Measurements from ENCODE around the gene MAGEB6.

GRCh38 chrX:26146024-26146423 lies 46.2 kb upstream of the MAGEB6 start:
- TF ChIP-seq RFX5 (IDR thresholded peaks at IDR 0.05; ENCODE audit: low read depth, low read length) (no peak), FOXM1 (IDR thresholded peaks at IDR 0.05; ENCODE audit: low read depth, low read length) (no peak), CBFB (IDR thresholded peaks at IDR 0.05; ENCODE audit: low read depth) (no peak), FOS (IDR thresholded peaks at IDR 0.05; ENCODE audit: borderline replicate concordance, extremely low read depth, insufficient read length) (no peak), ZZZ3 (IDR thresholded peaks at IDR 0.05; ENCODE audit: control insufficient read depth, insufficient read length, low read depth) (no peak), ESRRA (IDR thresholded peaks at IDR 0.05; ENCODE audit: low read length) (no peak), MAX (IDR thresholded peaks at IDR 0.05; ENCODE audit: low read depth, low read length) (no peak), POLR2AphosphoS5 (IDR thresholded peaks at IDR 0.05; ENCODE audit: low read length) (no peak), CTCF (IDR thresholded peaks at IDR 0.05 in 2 of 3, conservative IDR thresholded peaks at IDR 0.05 in 1 of 3; ENCODE audit: control insufficient read depth in 2 of 3, extremely low read depth in 1 of 3, insufficient read depth in 1 of 3, low read depth in 3 of 3, low read length in 3 of 3) (no peak), SKIL (IDR thresholded peaks at IDR 0.05; ENCODE audit: low read depth, poor library complexity, severe bottlenecking) (no peak), SPI1 (IDR thresholded peaks at IDR 0.05; ENCODE audit: borderline replicate concordance, insufficient read depth, low read depth, low read length) (no peak), BACH1 (IDR thresholded peaks at IDR 0.05; ENCODE audit: borderline replicate concordance) (no peak), RELA (IDR thresholded peaks at IDR 0.05; ENCODE audit: borderline replicate concordance, partially characterized antibody) (no peak), GABPA (IDR thresholded peaks at IDR 0.05; ENCODE audit: low read depth) (no peak)
